Bone marrow (tissue), 2 donors: Measurements from ENCODE around the gene FAT2.

Experiments
- DNase-seq, 2 donors: peaks; one replicate each; lab custom pipeline; 2025; lab: John Stamatoyannopoulos, UW

Gene FAT2

DNA sequence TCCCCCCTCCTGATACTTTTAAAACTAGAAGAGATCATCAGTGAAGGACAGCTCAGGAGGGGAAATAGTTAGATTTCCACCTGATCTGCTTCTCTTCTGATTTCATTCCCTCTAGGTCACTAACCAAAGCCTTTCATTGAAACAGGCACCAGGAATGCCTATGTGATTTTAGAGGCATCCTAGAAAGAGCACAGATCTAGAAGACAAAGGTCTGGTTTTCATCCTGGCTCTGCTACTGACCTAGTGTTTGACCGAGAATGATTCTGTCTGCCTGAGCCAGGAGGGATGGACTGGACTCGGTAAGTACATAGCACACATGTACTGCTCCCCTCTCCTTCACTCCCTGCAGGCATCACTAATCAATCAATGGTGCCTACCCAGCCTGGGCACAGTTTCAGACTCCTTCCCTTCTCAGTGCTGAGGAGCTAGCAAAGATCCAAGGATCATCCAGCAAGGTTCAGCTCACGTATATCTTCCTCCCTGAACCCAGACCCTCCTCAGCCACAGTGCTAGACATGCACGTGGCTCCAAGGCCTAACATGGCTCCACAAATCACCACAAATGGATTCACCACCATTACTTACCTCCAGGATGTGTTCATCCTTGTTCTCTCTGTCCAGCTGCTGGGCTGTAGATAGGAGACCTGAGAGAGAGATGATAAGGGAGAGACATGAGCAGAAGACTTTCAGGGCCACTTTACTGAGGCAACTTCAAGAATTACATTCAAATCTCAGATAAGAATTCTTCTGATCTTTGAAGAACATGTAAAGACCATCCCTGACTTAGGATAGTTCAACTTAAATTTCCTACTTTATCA lies 35.2 kb downstream of the FAT2 start:
- no peak for DNase-seq

DNA sequence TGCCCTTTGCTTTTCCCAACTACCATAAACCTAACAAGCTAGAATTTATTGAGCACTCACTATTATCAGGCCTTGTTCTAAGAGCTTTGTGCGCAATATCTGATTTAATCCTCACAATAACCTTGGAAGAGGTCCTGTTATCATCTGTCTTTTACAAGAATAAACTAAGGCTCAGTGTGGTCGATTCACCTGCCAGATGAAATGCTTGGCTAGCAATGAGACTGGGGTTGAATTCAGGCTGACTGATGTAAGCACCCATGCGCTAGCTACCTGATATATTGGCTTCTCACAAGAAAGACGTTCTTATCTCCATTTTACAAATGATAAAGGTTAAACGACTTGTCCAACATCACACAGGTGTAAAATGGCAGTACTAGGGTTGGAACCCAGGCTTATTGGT lies 37.4 kb downstream of the FAT2 start:
- DNase-seq = no peak

DNA sequence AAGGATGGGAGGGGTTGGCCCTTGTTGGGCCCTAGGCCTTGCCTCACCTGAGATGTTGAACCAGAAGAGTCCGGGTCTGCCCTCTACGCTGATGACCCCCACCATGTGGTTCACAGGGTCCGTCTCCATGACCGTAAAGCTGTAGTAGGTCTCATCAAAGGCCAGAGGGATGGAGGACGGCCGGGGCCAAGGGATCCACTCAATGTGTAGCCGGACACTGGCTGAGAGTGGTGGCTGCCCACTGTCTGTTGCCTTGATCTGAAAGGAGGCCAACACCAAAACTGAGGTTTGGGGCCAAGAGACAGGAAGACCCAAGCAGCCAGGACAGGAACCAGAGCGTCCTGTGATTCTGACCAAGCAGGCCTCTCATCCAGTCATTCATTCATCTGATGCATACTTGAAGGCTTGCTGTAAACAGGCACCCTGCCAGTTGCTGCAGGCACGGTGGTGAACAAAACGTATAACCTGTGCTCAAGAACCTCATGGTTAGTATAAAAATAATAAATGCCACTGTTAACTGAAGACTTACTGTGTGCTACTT lies 37.9 kb downstream of the FAT2 start:
- DNase-seq = no peak

DNA sequence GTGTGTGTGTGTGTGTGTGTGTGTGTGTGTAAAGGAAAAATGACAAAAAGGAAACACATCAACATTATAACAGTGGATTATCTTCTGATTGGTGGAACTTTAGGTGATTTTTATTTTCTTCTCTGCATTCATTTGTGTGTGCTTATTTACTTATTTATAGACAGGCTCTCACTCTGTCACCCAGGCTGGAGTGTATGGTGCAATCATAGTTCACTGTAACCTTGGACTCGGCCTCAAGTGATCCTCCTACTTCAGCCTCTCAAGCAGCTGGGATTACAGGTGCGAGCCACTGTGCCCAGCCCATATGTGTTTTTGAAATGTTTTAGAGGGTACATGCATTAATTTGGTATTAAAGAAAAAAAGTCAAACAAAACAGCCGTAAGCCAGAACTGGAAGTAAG lies 39.1 kb downstream of the FAT2 start:
- DNase-seq = no peak

DNA sequence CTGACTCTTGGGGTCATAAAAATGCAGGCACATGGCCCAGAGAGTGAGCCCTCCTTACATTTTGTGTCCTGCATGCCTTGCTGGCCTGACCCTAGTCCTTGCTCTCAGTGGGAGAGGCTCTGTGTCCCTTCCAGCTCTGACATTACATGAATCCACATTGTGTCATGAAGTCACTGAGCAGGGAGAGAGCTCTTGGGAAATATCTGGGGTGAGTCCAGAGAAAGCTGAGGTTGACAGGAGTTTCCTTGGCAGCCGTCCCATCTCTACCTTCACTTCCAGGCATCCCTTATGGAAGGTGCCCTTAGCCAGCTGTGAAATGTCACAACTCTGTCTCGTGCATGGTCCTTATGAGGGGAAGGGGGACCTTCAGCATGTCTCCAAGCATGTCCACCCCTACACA lies 41.0 kb downstream of the FAT2 start:
- no peak for DNase-seq

DNA sequence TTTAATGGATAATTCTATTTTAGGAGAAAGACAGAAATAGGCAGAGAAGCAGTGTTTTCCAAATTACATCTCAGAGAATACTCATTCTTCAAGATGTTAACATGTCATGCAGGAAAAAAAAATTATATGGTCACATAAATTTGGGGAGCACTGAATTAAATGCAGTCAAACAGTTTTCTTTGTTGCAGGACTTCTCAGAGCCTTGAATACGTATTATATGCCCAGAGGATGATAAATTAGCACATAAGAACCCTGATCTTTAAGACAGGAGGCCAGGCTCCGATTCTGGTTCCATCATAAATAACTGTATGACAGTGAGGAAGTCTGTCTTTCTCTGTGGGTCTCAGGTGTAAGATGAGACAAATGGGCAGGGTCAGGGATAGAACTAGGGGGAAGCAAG lies 41.4 kb downstream of the FAT2 start:
- no peak for DNase-seq

DNA sequence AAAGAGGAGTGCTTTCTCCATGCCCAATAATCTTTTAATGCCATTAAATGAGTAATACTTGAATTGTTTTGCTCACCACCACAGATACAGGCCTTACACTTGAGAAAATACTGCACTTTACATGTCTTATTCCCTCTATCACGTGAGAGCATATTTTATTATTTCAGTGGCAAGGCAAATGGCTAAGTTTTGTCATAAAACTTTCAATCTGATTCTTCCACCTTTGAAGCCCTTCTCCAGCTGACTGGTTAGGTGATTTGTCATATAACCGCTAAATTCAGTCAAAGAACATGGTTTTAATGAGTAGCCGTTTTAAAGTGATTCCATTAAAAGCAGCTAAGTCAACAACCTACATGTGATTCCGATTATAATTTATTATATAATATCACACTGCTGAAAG lies 43.8 kb downstream of the FAT2 start:
- no peak for DNase-seq

DNA sequence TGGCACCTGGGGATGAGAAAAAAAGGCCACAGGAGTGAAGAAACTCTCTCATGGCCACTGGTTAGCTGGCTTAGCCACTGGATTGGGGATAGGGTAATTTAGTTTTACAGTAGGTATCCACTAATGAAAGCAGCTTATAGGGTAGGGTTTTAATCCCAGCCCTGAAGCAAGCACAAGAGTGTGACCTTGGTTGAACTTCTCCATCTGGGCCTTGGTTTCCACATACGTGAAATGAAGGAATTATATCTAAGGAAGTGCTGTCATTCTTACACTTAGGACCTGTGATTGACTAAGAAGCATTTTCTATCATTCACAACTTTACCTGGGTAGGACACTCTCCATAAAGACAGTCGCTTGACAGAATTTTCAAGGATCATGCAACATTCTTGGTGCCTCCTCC lies 49.6 kb downstream of the FAT2 start:
- no peak for DNase-seq
